ENCODE measurements around the gene STK25. TPM values are rescaled to one million over a fixed set of nuclear protein-coding genes. Genes with fewer than 3 reads are reported as not detected.
A peak's percentile ranks its signal among the peaks of the same experiment; 100 is the strongest.

The STK25 gene
- total RNA-seq, 1 donor: 143 TPM

DNA sequence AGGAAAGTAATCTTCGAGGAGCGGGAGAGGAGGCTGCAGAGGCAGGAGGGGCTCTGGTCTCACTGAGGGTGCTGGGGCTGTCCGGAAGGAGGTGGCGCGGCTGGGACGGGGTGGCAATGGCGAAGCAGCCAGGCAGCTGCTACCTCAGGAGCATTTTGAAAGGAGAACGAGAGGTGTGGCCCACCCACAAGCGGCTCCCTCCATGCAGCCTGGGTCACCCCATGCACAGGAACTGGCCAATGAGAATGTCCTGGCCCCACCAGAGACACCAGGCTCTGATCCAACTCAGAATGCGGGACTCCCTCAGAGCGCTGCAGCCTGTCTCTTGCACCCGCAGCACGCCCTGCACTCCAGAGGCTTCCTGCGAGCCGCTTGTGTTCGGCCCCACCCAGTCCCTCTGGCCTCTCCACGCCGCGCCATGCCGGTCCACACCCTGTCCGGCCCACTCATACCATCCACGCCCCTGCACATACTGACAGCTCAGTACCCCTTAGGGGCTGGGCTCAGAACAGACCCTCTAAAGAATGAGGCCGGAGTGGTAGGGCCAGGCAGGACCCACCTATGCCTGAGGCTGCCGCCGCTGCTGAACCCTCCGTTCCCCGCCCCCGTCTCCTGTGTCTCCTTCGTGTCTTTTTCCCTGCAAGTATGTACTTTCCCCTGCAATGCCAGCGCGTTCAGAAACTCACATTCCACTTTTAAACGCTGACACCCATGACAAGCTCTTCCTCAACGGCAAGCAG lies 43.8 kb upstream of the STK25 start:
- DNase-seq (ENCODE audit: low read depth): no peak
- H3K4me3 ChIP-seq (ENCODE audit: low read depth, low read length): no peak overlapping the region
- TF ChIP-seq, protein P1, sequence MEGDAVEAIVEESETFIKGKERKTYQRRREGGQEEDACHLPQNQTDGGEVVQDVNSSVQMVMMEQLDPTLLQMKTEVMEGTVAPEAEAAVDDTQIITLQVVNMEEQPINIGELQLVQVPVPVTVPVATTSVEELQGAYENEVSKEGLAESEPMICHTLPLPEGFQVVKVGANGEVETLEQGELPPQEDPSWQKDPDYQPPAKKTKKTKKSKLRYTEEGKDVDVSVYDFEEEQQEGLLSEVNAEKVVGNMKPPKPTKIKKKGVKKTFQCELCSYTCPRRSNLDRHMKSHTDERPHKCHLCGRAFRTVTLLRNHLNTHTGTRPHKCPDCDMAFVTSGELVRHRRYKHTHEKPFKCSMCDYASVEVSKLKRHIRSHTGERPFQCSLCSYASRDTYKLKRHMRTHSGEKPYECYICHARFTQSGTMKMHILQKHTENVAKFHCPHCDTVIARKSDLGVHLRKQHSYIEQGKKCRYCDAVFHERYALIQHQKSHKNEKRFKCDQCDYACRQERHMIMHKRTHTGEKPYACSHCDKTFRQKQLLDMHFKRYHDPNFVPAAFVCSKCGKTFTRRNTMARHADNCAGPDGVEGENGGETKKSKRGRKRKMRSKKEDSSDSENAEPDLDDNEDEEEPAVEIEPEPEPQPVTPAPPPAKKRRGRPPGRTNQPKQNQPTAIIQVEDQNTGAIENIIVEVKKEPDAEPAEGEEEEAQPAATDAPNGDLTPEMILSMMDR (IDR thresholded peaks at IDR 0.05; ENCODE audit: insufficient read depth, low read length): no peak

DNA sequence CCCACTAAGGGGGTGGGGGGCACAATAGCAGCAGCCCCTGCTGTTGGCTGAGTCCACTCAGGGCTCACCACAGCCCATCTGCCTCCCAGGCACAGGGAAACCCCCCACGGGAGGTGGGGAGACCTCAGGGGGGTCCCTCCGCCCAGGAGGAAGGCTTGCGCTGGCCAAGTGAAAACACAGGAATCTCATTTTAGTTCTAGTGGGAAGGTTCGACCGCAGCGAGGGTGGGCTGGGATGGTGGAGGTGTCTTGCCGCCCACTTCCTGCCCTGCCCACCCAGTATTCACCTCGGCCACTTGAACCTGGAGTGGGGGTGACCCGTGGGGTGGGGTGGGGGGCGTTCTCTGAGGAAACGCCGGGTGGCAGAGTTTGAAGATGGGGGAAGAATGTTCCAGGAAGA lies 43.2 kb upstream of the STK25 start:
- H3K4me3 ChIP-seq (ENCODE audit: low read depth, low read length): no peak overlapping the region
- no peak for DNase-seq (ENCODE audit: low read depth)
- TF ChIP-seq, protein P1 (IDR thresholded peaks at IDR 0.05; ENCODE audit: insufficient read depth, low read length): no peak

DNA sequence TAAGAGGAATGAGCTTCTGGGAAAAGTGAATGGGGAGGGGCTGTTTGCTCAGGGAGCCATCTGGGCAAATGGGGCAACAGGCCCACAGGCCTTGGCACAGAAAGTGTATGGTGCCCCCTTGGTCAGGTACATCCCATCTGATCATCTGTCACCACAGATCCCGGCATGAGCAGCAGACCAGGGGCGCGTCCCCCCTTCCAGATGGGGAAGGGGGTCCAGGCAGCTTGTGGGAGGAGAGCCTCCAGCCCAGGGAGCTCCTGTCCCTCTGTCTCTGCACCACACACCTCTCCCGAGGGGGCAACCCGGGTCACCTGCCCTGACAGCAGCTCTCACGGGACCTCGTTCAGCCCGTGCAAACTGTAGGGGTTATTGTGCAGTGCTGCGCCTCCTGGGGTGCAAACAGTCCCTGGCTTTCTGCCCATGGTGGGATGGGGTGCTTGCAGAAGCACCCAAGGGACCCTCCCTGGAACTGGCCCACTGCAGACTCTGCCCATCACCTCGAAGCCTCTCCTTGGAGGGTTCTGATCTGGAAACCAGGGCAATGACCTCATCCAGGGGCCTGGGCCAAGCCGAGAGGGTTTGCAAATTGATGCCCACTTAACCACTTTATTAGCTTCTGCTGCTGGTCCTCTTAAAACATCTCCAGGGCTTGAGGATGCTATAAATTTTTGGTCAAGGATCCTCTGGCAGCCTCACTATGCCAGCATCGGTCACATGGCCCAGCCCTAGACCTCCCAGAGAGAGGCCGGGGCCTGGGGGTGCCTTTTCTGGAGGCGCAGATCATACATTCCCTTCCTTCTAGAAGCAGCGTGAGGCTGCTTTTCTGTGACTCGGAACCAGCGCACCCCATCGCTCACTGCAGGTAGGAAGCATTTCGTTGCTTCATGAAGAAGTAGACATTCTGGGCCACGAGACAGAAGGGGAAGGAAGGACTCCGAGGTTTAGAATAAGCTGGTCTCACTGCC lies 42.5 kb upstream of the STK25 start:
- DNase-seq (ENCODE audit: low read depth): no peak
- TF ChIP-seq, protein P1 (IDR thresholded peaks at IDR 0.05; ENCODE audit: insufficient read depth, low read length): no peak
- no peak overlapping the region for H3K4me3 ChIP-seq (ENCODE audit: low read depth, low read length)

DNA sequence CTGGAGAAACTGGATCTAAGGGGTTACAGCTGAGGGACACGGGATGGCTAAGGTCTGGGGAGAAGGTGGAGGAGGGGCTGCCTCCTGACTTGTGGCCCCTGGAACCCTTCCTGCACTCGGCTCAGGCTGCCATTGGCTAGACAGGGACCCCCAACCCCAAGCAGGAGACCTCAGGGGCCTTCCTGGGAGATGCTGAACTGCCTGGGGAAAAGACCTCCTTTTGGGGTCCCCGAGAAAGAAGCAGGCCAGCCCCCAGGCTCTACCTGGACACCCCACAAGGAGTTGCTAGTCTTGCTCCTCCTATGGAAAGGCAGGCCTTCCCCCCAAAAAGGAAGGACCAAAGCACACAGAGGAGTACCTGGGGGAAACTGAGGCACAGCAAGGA lies 40.1 kb upstream of the STK25 start:
- no peak overlapping the region for H3K4me3 ChIP-seq (ENCODE audit: low read depth, low read length)
- no peak for DNase-seq (ENCODE audit: low read depth)
- TF ChIP-seq, protein P1 (IDR thresholded peaks at IDR 0.05; ENCODE audit: insufficient read depth, low read length): no peak

DNA sequence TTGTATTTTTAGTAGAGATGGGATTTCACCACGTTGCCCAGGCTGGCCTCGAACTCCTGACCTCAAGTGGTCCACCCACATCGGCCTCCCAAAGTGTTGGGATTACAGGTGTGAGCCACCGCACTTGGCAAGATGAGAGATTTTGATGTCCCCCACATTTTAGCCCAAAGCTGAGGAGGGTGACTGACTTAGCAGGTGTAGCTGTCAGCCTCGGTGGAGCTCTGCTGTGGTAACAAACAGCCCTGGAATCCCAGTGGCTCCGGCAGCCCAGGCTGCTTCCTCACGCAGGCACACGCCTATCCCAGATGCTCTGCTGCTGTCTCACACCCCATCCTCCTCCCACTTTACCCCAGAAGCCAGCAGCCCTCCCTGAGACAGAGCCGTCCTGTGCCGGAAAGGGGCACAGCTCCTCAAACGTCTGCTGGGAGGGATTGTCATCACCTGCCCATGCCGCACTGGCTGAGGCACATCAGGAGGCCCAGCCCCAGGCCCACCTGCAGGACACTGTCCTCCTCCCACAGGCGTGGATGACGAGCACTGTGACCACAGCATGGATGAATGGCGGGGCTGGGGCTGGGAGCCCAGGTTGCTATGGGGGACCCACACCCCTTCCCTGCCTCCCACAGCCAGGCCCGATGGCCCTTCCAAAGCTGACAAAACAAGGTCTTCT lies 39.5 kb upstream of the STK25 start:
- no peak overlapping the region for H3K4me3 ChIP-seq (ENCODE audit: low read depth, low read length)
- TF ChIP-seq, protein P1 (IDR thresholded peaks at IDR 0.05; ENCODE audit: insufficient read depth, low read length): no peak
- no peak for DNase-seq (ENCODE audit: low read depth)

DNA sequence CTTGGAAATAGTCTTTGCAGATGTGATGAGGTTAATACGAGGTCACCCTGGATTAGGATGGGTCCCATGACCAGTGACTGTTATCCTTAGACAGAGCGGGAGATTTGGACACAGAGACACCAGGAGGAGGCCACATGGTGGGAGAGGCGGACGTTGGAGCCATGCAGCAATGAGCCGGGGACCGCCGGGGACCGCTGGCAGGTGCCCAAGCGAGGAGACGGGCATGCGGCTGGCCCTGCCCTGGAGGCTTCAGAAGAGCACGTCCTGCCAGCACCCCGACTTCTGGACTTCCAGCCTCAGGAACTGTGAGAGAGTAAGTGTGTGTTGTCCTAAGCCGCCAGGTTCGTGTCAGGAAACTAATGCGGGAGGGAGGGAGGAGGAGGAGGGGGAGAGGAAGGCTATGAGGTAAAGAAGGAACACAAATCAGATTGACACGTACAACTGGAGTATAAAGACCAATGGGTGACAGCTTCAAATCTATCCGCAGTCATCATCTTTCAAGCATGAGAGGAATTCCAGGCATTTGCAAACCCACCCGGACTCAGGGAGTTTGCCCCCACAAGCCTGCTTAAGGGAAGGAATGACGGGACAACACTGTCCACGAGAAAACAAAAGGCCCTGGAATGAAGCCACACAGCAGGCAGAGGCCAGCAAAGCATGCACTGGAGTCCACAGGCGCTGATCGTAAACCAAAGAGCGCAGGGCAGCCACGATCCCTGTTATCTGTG lies 38.6 kb upstream of the STK25 start:
- TF ChIP-seq, protein P1 (IDR thresholded peaks at IDR 0.05; ENCODE audit: insufficient read depth, low read length): no peak
- DNase-seq (ENCODE audit: low read depth): peak; percentile 92
- H3K4me3 ChIP-seq (ENCODE audit: low read depth, low read length): peak overlapping the region; percentile 1
